Prostate gland (tissue), 2 donors: ENCODE results near the gene IKBKG. TPM values are rescaled to one million over a fixed set of nuclear protein-coding genes. Genes with fewer than 3 reads are reported as not detected.

Source experiments
- DNase-seq: peaks from one replicate; pipeline ENCODE4 v3.0.0-alpha.2; 2019; ENCODE audit warnings: low spot score
- H3K27ac ChIP-seq, 2 donors: fragments of 200-600 bp; sonication (generic); 2 replicates each; pipeline ENCODE4 v1.5.1; 2017 to 2019
- H3K27me3 ChIP-seq: fragments of 200-600 bp; sonication (generic); replicated peaks from 2 replicates; pipeline ENCODE4 v1.5.1; 2019; ENCODE audit not compliant: insufficient read depth
- H3K36me3 ChIP-seq, 2 donors: fragments of 200-600 bp; sonication (generic); 1 replicate in 1 of 2; 2 replicates in 1 of 2; pipeline versions ENCODE4 v1.5.1 to v1.8.1; 2017 to 2019
- H3K4me1 ChIP-seq: fragments of 200-600 bp; sonication (generic); replicated peaks from 2 replicates; pipeline ENCODE4 v1.5.1; 2019
- H3K4me3 ChIP-seq, 2 donors: fragments of 200-600 bp; sonication (generic); 2 replicates each; pipeline ENCODE4 v1.5.1; 2017 to 2019
- H3K9me3 ChIP-seq: fragments of 200-600 bp; sonication (generic); 2 replicates; pipeline ENCODE4 v1.5.1; 2017
- CTCF ChIP-seq, 4 experiments: fragments of 200-600 bp in 2 of 4; fragments of 450-650 bp in 2 of 4; sonication (generic) in 2 of 4; IDR thresholded peaks; 1 replicate in 3 of 4; 2 replicates in 1 of 4; pipeline ENCODE4 v1.5.1; 2016 to 2019; ENCODE audit warnings: antibody characterized with exemption in 4 of 4, mild to moderate bottlenecking in 2 of 4, moderate library complexity in 2 of 4
- POLR2A ChIP-seq: fragments of 450-650 bp; IDR thresholded peaks from one replicate; pipeline ENCODE4 v1.6.1; 2016; ENCODE audit warnings: antibody characterized with exemption, mild to moderate bottlenecking
- POLR2AphosphoS5 ChIP-seq: sonication (generic); formaldehyde crosslinking; IDR thresholded peaks from one replicate; pipeline ENCODE4 v1.6.1; 2017; ENCODE audit warnings: antibody characterized with exemption
- WGBS: methylation state at CpG from one replicate; pipeline ENCODE4 v1.1.5; 2018; 5-methylcytosine and 5-hydroxymethylcytosine counted together
- intact Hi-C: fragments of 100-400 bp; cut with DNase I; formaldehyde crosslinking; loops from one replicate; pipeline ENCODE4 v1.14.2; 2022
- total RNA-seq, 2 donors: library from RNA; depleted of rRNA; stranded (reverse); fragments of >200 nt; gene quantifications; one replicate each; pipeline ENCODE4 v1.1.0, GENCODE V29; 2016

IKBKG gene
- total RNA-seq, 2 donors from 2014 or later: 16.4 to 31.7 TPM

GRCh38 chrX:154595559-154596249, 48.3 kb downstream of the IKBKG start:
- DNase-seq: no peak
- Histone ChIP-seq H3K9me3 (no peaks in the 10 kb centered on the region), H3K4me3 (no peak overlapping the region), H3K36me3 (no peaks in the 10 kb centered on the region), H3K27me3 (no peaks in the 10 kb centered on the region), H3K4me1 (no peaks in the 10 kb centered on the region), H3K27ac (no peak overlapping the region)
- intact Hi-C loops: no loop called here
- WGBS: 41% methylated on average over 2 of the region's 2 CpGs
- TF ChIP-seq POLR2AphosphoS5 (no peak), CTCF (IDR thresholded peaks at IDR 0.05) (no peak), POLR2A (no peak)

GRCh38 chrX:154596290-154596929, 49.0 kb downstream of the IKBKG start:
- Histone ChIP-seq H3K36me3 (no peaks in the 10 kb centered on the region), H3K27ac (no peak overlapping the region), H3K4me3 (no peak overlapping the region), H3K27me3 (no peaks in the 10 kb centered on the region), H3K4me1 (no peaks in the 10 kb centered on the region), H3K9me3 (no peaks in the 10 kb centered on the region)
- intact Hi-C loops: no loop called here
- TF ChIP-seq CTCF (IDR thresholded peaks at IDR 0.05) (no peak), POLR2AphosphoS5 (no peak), POLR2A (no peak)
- peak; percentile 29 for DNase-seq
- 4% methylated on average over 3 of the region's 3 CpGs for WGBS

- intact Hi-C loops: no loop called here
- H3K4me1 ChIP-seq: no peaks in the 10 kb centered on the region
- WGBS: 83% methylated on average over 12 of the region's 12 CpGs
- no peak for TF ChIP-seq CTCF (IDR thresholded peaks at IDR 0.05)
- TF ChIP-seq POLR2A: no peak
- no peak for TF ChIP-seq POLR2AphosphoS5
- no peak overlapping the region for H3K4me3 ChIP-seq
- H3K27me3 ChIP-seq: no peaks in the 10 kb centered on the region
- no peak overlapping the region for H3K27ac ChIP-seq
- DNase-seq: no peak
- H3K9me3 ChIP-seq: no peaks in the 10 kb centered on the region
- H3K36me3 ChIP-seq: no peaks in the 10 kb centered on the region
These were observed 49.8 kb downstream of the IKBKG start for GRCh38 chrX:154597221-154597620.

- H3K27ac ChIP-seq: no peak overlapping the region
- WGBS: 96% methylated on average over 8 of the region's 8 CpGs
These were observed 51.2 kb downstream of the IKBKG start for GRCh38 chrX:154598656-154599055.

More at GRCh38 chrX:154598656-154599055, 51.2 kb downstream of the IKBKG start:
- DNase-seq: no peak
- no peak overlapping the region for H3K4me3 ChIP-seq
- H3K9me3 ChIP-seq: no peaks in the 10 kb centered on the region
- TF ChIP-seq POLR2AphosphoS5 (no peak), CTCF (IDR thresholded peaks at IDR 0.05) (no peak)
- H3K27me3 ChIP-seq: no peaks in the 10 kb centered on the region
- no peaks in the 10 kb centered on the region for H3K4me1 ChIP-seq
- intact Hi-C loops: no loop called here
- no peaks in the 10 kb centered on the region for H3K36me3 ChIP-seq
